ENCODE data around the gene MYH11.

Gene MYH11

GRCh38 chr16:15799851-15800495 lies 56.9 kb downstream of the MYH11 start:
- Histone ChIP-seq H3K27me3 (ENCODE audit: insufficient read depth, low read length, poor library complexity, severe bottlenecking) (no peaks in the 10 kb centered on the region), H3K4me3 (ENCODE audit: low read length, poor library complexity, severe bottlenecking) (no peak overlapping the region), H3K4me1 (ENCODE audit: insufficient read depth, low read length, poor library complexity, severe bottlenecking) (no peaks in the 10 kb centered on the region), H3F3A (ENCODE audit: low read depth) (no peaks in the 10 kb centered on the region), H3K9me3 (ENCODE audit: insufficient read depth, low read depth, low read length) (no peaks in the 10 kb centered on the region), H2AFZ (ENCODE audit: low read length) (no peak overlapping the region), H3K9ac (ENCODE audit: low read depth, low read length, poor library complexity, severe bottlenecking) (no peak overlapping the region), H3K9me2 (replicated peaks; ENCODE audit: low read depth, low read length) (no peaks in the 10 kb centered on the region), H3K4me2 (ENCODE audit: low read depth, low read length, poor library complexity, severe bottlenecking) (no peak overlapping the region), H3K79me2 (ENCODE audit: insufficient read depth, low read length) (no peaks in the 10 kb centered on the region), H3K36me3 (ENCODE audit: insufficient read depth, low read length) (no peaks in the 10 kb centered on the region), H4K20me1 (ENCODE audit: insufficient read depth, low read length, poor library complexity, severe bottlenecking) (no peaks in the 10 kb centered on the region)
- no peak for TF ChIP-seq CTCF (conservative IDR thresholded peaks at IDR 0.05; ENCODE audit: low read length)
- TF ChIP-seq EZH2phosphoT487 (IDR thresholded peaks at IDR 0.05; ENCODE audit: borderline replicate concordance): no peak

- Histone ChIP-seq H3K36me3 (ENCODE audit: insufficient read depth, low read length) (no peaks in the 10 kb centered on the region), H3K4me1 (ENCODE audit: insufficient read depth, low read length, poor library complexity, severe bottlenecking) (no peaks in the 10 kb centered on the region), H4K20me1 (ENCODE audit: insufficient read depth, low read length, poor library complexity, severe bottlenecking) (no peaks in the 10 kb centered on the region), H3K4me3 (ENCODE audit: low read length, poor library complexity, severe bottlenecking) (no peak overlapping the region), H3K9ac (ENCODE audit: low read depth, low read length, poor library complexity, severe bottlenecking) (no peak overlapping the region), H2AFZ (ENCODE audit: low read length) (no peak overlapping the region), H3K4me2 (ENCODE audit: low read depth, low read length, poor library complexity, severe bottlenecking) (no peak overlapping the region), H3K79me2 (ENCODE audit: insufficient read depth, low read length) (no peaks in the 10 kb centered on the region), H3F3A (ENCODE audit: low read depth) (no peaks in the 10 kb centered on the region), H3K27me3 (ENCODE audit: insufficient read depth, low read length, poor library complexity, severe bottlenecking) (no peaks in the 10 kb centered on the region), H3K9me3 (ENCODE audit: insufficient read depth, low read depth, low read length) (no peaks in the 10 kb centered on the region), H3K9me2 (replicated peaks; ENCODE audit: low read depth, low read length) (no peaks in the 10 kb centered on the region)
- no peak for TF ChIP-seq CTCF (conservative IDR thresholded peaks at IDR 0.05; ENCODE audit: low read length)
- no peak for TF ChIP-seq EZH2phosphoT487 (IDR thresholded peaks at IDR 0.05; ENCODE audit: borderline replicate concordance)
These were observed 58.2 kb downstream of the MYH11 start for GRCh38 chr16:15798671-15799070.

- no peaks in the 10 kb centered on the region for H3F3A ChIP-seq (ENCODE audit: low read depth)
- no peak overlapping the region for H3K4me3 ChIP-seq (ENCODE audit: low read length, poor library complexity, severe bottlenecking)
- no peaks in the 10 kb centered on the region for H3K79me2 ChIP-seq (ENCODE audit: insufficient read depth, low read length)
- no peaks in the 10 kb centered on the region for H3K27me3 ChIP-seq (ENCODE audit: insufficient read depth, low read length, poor library complexity, severe bottlenecking)
- H3K36me3 ChIP-seq (ENCODE audit: insufficient read depth, low read length): no peaks in the 10 kb centered on the region
- no peaks in the 10 kb centered on the region for H3K4me1 ChIP-seq (ENCODE audit: insufficient read depth, low read length, poor library complexity, severe bottlenecking)
- no peak overlapping the region for H2AFZ ChIP-seq (ENCODE audit: low read length)
- TF ChIP-seq CTCF (conservative IDR thresholded peaks at IDR 0.05; ENCODE audit: low read length) (no peak), EZH2phosphoT487 (IDR thresholded peaks at IDR 0.05; ENCODE audit: borderline replicate concordance) (no peak)
- no peaks in the 10 kb centered on the region for H3K9me3 ChIP-seq (ENCODE audit: insufficient read depth, low read depth, low read length)
- no peak overlapping the region for H3K4me2 ChIP-seq (ENCODE audit: low read depth, low read length, poor library complexity, severe bottlenecking)
- H3K9me2 ChIP-seq (replicated peaks; ENCODE audit: low read depth, low read length): no peaks in the 10 kb centered on the region
- no peak overlapping the region for H3K9ac ChIP-seq (ENCODE audit: low read depth, low read length, poor library complexity, severe bottlenecking)
- H4K20me1 ChIP-seq (ENCODE audit: insufficient read depth, low read length, poor library complexity, severe bottlenecking): no peaks in the 10 kb centered on the region
These were observed 59.9 kb downstream of the MYH11 start for GRCh38 chr16:15796885-15797284.

Measured in Loucy (cell line).